ENCODE measurements around the gene CACNA2D2.

DNA sequence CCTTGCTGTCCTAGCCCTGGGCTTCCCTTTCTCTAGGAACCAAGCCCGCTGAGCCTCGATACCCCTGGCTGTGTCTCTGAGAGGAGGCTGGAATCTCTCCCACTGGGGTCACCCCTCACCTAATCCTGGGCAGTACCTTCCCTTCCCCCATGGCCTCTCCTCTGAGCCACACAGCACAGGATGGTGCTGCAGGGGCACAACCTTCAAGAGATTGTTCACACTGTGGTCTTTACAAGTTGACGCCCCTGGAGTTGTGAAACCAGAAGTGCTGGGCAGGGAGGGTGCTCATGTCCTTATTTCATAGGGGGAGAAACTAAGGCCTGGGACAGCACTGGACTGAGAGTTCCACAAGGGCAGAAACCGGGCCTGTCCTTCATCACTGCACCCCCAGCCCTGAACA lies 73.2 kb downstream of the CACNA2D2 start:
- TF ChIP-seq, protein P1, sequence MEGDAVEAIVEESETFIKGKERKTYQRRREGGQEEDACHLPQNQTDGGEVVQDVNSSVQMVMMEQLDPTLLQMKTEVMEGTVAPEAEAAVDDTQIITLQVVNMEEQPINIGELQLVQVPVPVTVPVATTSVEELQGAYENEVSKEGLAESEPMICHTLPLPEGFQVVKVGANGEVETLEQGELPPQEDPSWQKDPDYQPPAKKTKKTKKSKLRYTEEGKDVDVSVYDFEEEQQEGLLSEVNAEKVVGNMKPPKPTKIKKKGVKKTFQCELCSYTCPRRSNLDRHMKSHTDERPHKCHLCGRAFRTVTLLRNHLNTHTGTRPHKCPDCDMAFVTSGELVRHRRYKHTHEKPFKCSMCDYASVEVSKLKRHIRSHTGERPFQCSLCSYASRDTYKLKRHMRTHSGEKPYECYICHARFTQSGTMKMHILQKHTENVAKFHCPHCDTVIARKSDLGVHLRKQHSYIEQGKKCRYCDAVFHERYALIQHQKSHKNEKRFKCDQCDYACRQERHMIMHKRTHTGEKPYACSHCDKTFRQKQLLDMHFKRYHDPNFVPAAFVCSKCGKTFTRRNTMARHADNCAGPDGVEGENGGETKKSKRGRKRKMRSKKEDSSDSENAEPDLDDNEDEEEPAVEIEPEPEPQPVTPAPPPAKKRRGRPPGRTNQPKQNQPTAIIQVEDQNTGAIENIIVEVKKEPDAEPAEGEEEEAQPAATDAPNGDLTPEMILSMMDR (IDR thresholded peaks at IDR 0.05): no peak
- no peak for TF ChIP-seq POLR2A (IDR thresholded peaks at IDR 0.05)

Measured in lower leg skin (tissue), 3 donors.